K562 (cell line): ENCODE results near the gene LY6G6F. TPM values are rescaled to one million over a fixed set of nuclear protein-coding genes. Genes with fewer than 3 reads are reported as not detected.
A peak's percentile ranks its signal among the peaks of the same experiment; 100 is the strongest.

ENCODE experiments used
- ATF1 ChIP-seq, 2 experiments: fragments of 450-650 bp in 1 of 2; IDR thresholded peaks; 2 replicates each; pipeline ENCODE4 v1.6.1; 2016; ENCODE audit warnings: missing compliant biosample characterization in 1 of 2, missing genetic modification characterization in 1 of 2
- NFATC3 ChIP-seq: fragments of 450-650 bp; IDR thresholded peaks from 2 replicates; pipeline ENCODE4 v1.6.1; 2017; ENCODE audit warnings: mild to moderate bottlenecking
- SRSF3 ChIP-seq: fragments of 200-400 bp; formaldehyde crosslinking; IDR thresholded peaks from 2 replicates; pipeline ENCODE4 v1.6.1; 2016; ENCODE audit warnings: mild to moderate bottlenecking, low read length, moderate library complexity; ENCODE audit not compliant: insufficient read depth
- polyA plus RNA-seq, 8 experiments: library from polyadenylated mRNA; depleted of rRNA in 4 of 8; stranded (reverse) in 5 of 8; unstranded in 3 of 8; fragments of >200 nt; fragmentation: Nextera tagmentation in 2 of 8; fragmentation: Illumina TruSeq in 1 of 8; extraction: Ambion mirVana in 2 of 8; extraction: Trizol in 1 of 8; gene quantifications; 2 replicates each; pipeline versions ENCODE4 v1.2.1 to v1.2.3, GENCODE V29; 2011 to 2014; ENCODE audit warnings: inconsistent platforms in 1 of 8, missing spikeins in 1 of 8
- total RNA-seq, 7 experiments: library from RNA; depleted of rRNA in 6 of 7; stranded (reverse); fragments of >200 nt in 6 of 7; fragmentation: Illumina TruSeq in 2 of 7; extraction: Trizol in 2 of 7; gene quantifications; 2 replicates each; pipeline versions ENCODE4 v1.2.1 to v1.2.3, GENCODE V29; 2011 to 2021; ENCODE audit warnings: low replicate concordance in 1 of 7
- TF ChIP-seq, protein P1 (sequence below): sonication (generic); formaldehyde crosslinking; IDR thresholded peaks from 2 replicates; pipeline ENCODE4 v1.8.0; 2023; ENCODE audit warnings: missing genetic modification reagents, mild to moderate bottlenecking, borderline replicate concordance
- TF ChIP-seq, protein P2 (sequence below): fragments of 450-650 bp; IDR thresholded peaks from 2 replicates; pipeline ENCODE4 v1.6.1; 2016; ENCODE audit warnings: mild to moderate bottlenecking, moderate library complexity

The LY6G6F gene
- total and polyA plus RNA-seq, 9 of the 15 experiments (the other 6 are each of a cell fraction or from before 2014, with no cell fraction given): 0.14 to 0.50 (median 0.28) TPM; not detected in 2

DNA sequence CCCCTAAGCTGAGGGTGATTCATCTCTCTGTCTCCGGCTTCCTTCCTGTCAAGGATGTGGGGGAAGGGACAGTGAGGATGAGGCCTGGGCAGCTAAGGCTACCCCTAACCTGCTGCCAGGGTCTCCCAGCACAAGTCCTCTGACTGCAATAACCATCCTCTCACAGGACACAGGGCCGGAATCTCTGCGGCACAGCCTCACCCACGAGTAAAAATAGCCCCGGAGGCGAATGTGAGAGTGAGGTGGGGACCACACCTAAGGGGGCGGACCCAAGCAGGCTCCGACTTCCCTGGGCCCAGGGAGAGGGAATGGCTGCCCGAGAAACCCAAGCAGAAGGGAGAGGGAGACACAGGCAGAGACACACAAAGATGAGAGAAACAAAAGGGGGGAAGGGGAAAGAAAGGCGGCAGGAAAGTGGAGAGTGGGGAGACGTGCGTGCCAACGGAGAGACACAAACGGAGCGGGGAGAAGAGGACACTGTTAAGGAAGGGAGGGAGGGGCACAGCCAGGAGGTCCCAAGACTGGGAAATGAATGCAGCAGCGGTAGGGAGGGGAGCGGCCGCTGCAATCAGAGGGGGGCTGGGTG, 28.2 kb downstream of the LY6G6F start (continued):
- TF ChIP-seq, protein P1, sequence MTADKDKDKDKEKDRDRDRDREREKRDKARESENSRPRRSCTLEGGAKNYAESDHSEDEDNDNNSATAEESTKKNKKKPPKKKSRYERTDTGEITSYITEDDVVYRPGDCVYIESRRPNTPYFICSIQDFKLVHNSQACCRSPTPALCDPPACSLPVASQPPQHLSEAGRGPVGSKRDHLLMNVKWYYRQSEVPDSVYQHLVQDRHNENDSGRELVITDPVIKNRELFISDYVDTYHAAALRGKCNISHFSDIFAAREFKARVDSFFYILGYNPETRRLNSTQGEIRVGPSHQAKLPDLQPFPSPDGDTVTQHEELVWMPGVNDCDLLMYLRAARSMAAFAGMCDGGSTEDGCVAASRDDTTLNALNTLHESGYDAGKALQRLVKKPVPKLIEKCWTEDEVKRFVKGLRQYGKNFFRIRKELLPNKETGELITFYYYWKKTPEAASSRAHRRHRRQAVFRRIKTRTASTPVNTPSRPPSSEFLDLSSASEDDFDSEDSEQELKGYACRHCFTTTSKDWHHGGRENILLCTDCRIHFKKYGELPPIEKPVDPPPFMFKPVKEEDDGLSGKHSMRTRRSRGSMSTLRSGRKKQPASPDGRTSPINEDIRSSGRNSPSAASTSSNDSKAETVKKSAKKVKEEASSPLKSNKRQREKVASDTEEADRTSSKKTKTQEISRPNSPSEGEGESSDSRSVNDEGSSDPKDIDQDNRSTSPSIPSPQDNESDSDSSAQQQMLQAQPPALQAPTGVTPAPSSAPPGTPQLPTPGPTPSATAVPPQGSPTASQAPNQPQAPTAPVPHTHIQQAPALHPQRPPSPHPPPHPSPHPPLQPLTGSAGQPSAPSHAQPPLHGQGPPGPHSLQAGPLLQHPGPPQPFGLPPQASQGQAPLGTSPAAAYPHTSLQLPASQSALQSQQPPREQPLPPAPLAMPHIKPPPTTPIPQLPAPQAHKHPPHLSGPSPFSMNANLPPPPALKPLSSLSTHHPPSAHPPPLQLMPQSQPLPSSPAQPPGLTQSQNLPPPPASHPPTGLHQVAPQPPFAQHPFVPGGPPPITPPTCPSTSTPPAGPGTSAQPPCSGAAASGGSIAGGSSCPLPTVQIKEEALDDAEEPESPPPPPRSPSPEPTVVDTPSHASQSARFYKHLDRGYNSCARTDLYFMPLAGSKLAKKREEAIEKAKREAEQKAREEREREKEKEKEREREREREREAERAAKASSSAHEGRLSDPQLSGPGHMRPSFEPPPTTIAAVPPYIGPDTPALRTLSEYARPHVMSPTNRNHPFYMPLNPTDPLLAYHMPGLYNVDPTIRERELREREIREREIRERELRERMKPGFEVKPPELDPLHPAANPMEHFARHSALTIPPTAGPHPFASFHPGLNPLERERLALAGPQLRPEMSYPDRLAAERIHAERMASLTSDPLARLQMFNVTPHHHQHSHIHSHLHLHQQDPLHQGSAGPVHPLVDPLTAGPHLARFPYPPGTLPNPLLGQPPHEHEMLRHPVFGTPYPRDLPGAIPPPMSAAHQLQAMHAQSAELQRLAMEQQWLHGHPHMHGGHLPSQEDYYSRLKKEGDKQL: no peak
- TF ChIP-seq NFATC3 (no peak; the same call in 1 of the 2 replicates), ATF1 (CRISPR knock-in tag; IDR thresholded peaks at IDR 0.05) (no peak), ATF1 (tag; IDR thresholded peaks at IDR 0.05) (peak; percentile 82; the same call in 1 of the 2 replicates), SRSF3 (no peak)
- TF ChIP-seq, protein P2, sequence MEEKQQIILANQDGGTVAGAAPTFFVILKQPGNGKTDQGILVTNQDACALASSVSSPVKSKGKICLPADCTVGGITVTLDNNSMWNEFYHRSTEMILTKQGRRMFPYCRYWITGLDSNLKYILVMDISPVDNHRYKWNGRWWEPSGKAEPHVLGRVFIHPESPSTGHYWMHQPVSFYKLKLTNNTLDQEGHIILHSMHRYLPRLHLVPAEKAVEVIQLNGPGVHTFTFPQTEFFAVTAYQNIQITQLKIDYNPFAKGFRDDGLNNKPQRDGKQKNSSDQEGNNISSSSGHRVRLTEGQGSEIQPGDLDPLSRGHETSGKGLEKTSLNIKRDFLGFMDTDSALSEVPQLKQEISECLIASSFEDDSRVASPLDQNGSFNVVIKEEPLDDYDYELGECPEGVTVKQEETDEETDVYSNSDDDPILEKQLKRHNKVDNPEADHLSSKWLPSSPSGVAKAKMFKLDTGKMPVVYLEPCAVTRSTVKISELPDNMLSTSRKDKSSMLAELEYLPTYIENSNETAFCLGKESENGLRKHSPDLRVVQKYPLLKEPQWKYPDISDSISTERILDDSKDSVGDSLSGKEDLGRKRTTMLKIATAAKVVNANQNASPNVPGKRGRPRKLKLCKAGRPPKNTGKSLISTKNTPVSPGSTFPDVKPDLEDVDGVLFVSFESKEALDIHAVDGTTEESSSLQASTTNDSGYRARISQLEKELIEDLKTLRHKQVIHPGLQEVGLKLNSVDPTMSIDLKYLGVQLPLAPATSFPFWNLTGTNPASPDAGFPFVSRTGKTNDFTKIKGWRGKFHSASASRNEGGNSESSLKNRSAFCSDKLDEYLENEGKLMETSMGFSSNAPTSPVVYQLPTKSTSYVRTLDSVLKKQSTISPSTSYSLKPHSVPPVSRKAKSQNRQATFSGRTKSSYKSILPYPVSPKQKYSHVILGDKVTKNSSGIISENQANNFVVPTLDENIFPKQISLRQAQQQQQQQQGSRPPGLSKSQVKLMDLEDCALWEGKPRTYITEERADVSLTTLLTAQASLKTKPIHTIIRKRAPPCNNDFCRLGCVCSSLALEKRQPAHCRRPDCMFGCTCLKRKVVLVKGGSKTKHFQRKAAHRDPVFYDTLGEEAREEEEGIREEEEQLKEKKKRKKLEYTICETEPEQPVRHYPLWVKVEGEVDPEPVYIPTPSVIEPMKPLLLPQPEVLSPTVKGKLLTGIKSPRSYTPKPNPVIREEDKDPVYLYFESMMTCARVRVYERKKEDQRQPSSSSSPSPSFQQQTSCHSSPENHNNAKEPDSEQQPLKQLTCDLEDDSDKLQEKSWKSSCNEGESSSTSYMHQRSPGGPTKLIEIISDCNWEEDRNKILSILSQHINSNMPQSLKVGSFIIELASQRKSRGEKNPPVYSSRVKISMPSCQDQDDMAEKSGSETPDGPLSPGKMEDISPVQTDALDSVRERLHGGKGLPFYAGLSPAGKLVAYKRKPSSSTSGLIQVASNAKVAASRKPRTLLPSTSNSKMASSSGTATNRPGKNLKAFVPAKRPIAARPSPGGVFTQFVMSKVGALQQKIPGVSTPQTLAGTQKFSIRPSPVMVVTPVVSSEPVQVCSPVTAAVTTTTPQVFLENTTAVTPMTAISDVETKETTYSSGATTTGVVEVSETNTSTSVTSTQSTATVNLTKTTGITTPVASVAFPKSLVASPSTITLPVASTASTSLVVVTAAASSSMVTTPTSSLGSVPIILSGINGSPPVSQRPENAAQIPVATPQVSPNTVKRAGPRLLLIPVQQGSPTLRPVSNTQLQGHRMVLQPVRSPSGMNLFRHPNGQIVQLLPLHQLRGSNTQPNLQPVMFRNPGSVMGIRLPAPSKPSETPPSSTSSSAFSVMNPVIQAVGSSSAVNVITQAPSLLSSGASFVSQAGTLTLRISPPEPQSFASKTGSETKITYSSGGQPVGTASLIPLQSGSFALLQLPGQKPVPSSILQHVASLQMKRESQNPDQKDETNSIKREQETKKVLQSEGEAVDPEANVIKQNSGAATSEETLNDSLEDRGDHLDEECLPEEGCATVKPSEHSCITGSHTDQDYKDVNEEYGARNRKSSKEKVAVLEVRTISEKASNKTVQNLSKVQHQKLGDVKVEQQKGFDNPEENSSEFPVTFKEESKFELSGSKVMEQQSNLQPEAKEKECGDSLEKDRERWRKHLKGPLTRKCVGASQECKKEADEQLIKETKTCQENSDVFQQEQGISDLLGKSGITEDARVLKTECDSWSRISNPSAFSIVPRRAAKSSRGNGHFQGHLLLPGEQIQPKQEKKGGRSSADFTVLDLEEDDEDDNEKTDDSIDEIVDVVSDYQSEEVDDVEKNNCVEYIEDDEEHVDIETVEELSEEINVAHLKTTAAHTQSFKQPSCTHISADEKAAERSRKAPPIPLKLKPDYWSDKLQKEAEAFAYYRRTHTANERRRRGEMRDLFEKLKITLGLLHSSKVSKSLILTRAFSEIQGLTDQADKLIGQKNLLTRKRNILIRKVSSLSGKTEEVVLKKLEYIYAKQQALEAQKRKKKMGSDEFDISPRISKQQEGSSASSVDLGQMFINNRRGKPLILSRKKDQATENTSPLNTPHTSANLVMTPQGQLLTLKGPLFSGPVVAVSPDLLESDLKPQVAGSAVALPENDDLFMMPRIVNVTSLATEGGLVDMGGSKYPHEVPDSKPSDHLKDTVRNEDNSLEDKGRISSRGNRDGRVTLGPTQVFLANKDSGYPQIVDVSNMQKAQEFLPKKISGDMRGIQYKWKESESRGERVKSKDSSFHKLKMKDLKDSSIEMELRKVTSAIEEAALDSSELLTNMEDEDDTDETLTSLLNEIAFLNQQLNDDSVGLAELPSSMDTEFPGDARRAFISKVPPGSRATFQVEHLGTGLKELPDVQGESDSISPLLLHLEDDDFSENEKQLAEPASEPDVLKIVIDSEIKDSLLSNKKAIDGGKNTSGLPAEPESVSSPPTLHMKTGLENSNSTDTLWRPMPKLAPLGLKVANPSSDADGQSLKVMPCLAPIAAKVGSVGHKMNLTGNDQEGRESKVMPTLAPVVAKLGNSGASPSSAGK: no peak
